ENCODE results near the gene KATNA1.
A peak's percentile ranks its signal among the peaks of the same experiment; 100 is the strongest.
"Not testable (repeated sequence)": the region's sequence is repeated elsewhere in the genome, so short reads cannot be mapped to it uniquely, and the experiment has no call there.

KATNA1 gene

DNA sequence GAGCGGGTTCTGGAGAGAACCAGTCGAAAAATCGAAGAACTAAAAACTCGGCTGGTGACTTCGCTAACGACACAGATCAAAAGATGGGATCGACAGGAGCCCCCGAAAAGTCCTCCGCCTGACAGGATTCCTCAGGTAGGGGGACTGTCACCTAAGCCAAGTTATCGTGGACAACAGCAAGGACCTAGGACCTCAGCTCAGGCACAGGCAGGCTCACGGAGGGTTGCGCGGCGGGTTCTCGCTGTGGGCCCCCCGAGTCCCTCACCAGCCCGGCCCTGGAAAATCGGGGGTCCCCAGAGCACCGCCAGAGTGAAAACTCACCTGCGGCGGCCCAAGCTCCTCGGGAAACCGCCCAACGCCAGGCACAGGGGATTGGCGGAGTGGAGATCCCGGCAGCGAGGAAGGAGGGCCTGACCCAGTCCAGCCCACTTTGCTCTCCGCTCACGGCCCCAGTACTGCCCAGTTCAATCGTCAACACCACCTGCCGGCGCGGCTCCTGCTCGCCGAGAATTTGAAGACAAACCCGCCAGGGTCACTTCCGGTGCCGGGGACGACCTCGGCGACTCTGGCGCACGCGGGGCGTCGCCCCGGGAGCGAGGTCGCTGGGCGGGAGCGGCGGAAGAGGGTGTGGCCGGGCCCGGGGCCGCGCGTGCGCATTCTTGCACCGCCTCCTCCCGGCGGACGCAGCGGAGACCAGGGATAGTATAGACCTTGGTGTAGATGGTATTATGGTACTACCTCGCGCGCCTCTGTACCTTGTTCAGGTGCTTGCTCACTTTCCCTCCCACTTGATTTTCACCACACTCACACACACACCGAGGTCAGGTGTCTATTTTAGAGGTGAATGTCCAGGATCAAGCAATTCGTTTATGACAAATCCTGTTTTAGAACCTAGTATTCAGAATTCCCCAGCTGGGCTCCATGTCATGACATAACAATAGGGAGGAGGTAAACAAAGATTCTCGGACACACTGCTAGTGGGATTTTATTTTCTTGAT lies at the start of gene KATNA1:
Gene KATNA1, minus strand, starts transcription at position 567 of the 998 bp plus-strand sequence. CDS start 10,167 bp downstream, outside the sequence.
- peak; percentile 44 for DNase-seq

GRCh38 chr6:149698175-149698574 lies 49.7 kb upstream of the KATNA1 start:
- no peak for DNase-seq

DNA sequence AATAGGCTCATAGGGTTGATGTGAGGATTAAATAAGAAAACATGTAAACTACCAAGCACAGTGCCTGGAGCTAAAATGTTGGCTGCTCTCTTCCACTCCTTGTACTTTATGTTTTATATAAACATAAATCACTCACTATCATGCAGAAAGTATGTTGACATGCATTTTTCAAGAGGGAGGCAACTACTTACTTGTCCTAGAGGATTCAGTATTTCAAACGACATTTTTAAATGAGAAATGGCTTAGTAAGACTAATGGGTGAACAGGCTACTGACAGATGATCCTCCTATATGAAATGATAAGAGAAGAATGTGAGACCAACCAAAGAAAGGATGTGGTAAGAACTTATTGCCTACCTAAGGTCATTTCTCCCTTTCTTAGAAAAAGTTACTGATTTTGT lies 48.4 kb upstream of the KATNA1 start:
- DNase-seq, result no peak

DNA sequence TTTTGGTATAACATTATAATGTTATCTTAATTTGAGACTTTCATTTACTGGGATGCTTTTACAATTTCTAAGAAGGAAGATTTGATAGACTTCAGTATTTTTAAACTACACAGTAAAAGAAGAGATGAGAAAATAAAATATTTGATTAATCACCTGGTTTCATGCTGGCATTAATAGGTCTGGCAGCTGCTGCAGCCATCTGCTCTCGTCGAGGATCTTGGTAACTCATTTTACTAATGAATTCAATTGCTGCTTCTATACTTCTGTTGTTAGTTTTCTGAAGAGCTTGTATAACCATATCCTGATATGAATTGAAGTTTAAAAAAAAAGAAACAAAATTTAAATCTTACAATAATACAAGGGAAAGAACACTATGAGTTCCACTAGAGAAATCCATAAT lies 46.4 kb upstream of the KATNA1 start:
- no peak for DNase-seq

GRCh38 chr6:149691201-149691600 lies 42.7 kb upstream of the KATNA1 start:
- DNase-seq, result no peak

- DNase-seq, result no peak
These were observed 37.7 kb upstream of the KATNA1 start for GRCh38 chr6:149686230-149686629.

GRCh38 chr6:149683256-149683859 lies 34.8 kb upstream of the KATNA1 start:
- no peak for DNase-seq

- DNase-seq, result not testable (repeated sequence)
These were observed 33.3 kb upstream of the KATNA1 start for GRCh38 chr6:149681845-149682244.

DNA sequence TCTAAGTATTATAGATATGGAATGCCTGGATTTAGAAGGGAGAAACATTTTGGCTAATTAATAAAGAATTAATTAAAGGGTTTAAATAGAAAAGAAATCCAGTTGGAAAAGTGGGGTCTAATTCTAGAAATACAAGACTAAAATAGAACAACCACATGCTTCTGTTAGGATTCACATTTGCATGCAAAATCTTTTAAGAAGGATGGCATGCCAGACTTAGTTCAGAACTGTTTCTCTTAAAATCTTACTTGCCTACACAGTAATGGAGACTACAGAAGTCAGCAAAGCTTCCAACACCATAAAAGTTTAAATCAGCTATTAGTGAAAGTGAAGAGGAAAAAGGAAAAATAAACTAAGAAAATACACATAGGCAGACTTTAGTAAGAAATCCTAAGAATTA lies 32.7 kb upstream of the KATNA1 start:
- no peak for DNase-seq

DNA sequence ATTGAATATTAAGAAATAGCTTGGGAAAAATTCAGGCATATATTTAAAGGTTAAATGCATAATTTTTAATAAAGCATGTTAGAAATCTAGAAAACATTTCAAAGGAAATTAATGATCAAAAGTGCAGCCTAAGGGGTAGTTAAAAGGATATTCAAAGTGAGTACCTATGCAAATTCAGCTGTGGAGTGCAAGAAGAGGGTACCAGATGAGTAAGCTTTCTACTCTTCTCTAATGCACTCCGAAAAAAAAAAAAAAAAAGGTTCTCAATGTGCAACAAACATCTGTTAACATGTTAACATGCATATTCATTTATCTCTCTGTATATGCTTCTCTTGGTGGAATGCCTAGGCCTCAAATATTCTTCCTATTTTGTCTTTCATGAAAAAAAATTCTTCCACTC lies 32.0 kb upstream of the KATNA1 start:
- DNase-seq, result no peak

DNA sequence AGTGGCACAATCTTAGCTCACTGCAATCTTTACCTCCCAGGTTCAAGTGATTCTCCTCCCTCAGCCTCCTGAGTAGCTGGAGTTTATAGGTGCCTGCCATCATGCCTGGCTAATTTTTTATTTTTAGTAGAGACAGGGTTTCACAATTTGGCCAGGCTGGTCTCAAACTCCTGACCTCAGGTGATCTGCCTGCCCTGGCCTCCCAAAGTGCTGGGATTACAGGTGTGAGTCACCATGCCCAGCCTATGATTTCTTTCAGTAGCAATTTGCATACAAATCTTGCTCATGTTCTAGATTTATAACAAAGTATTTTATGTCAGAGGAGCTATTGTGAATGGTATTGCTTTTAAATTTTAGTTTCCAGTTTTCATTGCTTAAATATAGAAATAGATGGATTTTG lies 23.8 kb upstream of the KATNA1 start:
- DNase-seq, result not testable (repeated sequence)

DNA sequence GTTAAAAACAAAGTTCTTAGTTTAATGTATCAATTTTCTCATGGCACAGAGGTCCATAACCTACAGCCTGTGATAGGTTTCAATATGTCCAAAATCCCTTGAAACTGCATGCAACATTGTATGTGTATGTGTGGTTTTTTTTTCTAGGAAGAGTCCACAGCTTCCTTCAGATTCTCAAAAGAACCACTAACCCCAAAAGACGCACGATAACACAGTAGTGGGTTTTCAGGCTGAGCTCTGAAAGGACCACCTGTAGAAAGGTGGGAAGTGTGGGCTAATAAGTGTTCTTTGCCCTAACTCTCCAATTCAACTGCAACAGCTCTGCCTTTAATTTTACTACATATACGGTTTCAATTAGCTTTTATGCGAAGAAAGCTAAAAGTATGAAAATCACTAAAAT lies 11.5 kb upstream of the KATNA1 start:
- no peak for DNase-seq

DNA sequence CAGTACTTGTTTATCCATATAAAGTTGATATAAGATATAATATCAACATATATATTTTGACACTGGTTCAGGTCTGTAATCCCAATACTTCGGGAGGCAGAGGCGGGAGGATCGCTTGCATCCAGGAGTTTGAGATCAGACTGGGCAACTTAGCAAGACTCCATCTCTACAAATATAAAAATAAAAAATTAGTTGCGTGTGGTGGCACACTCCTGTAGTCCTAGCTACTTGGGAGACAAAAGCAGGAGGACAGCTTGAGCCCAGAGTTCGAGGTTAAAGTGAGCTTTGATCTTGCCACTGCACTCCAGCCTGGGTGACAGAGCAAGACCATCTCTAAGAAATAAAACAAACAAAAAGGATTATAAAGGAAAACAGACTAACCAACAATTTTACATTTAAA lies 8.9 kb upstream of the KATNA1 start:
- DNase-seq, result no peak

DNA sequence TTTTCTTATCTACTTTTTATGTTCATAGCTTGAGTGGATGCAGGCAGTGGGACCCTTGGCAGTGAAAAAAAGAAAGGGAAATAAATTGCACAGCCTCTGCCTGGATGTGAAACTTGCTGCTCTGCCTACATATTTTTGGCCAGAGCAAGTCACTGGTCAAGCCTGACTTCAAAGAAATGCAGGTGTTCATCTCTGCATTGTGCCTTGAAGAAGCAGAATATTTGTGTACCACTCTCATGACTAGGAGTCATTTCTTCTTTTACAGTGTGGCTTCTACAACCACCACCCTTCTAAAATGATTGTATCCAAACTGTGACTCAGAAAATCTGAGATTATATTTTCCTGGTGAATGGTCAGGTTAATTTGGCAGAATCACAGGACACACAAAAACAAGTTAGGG lies 2.5 kb upstream of the KATNA1 start:
- DNase-seq, result no peak

GRCh38 chr6:149646599-149646998 lies 1.9 kb downstream of the KATNA1 start:
- no peak for DNase-seq

- DNase-seq, result no peak
These were observed 5.5 kb downstream of the KATNA1 start for GRCh38 chr6:149642829-149643580.

DNA sequence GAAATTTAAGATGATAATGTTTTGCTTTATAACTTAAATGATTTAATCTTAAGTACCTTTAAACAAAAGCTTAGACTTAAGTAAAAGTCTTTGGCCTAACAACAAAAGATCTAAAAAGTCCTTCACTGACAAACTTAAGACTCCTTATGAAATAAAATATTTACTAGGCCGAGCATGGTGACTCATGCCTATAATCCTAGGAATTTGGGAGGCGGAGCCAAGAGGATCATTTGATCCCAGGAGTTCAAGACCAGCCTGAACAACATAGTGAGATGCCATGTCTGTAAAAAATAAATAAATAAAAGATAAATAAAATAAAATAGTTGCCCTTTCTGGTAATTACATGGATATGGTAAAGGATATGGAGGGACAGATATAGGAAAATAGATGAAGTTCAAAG lies 12.4 kb downstream of the KATNA1 start:
- DNase-seq, result no peak

DNA sequence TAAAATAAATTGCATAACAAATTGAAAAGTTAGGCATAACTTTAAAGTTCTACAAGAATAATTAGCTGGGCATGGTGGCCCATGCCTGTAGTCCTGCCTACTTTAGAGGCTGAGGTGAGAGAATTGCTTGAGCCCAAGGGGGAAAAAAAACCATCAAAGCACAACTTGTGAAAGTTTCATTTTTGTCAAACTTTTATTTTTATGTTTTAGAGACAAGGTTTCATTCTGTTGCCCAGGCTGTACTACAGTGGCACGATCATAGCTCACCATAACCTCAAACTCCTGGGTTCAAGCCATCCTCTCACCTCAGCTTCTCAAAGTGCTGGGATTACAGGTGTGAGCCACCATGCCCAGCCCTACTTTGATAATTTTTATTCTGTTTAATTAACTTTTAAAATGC lies 14.2 kb downstream of the KATNA1 start:
- no peak for DNase-seq

DNA sequence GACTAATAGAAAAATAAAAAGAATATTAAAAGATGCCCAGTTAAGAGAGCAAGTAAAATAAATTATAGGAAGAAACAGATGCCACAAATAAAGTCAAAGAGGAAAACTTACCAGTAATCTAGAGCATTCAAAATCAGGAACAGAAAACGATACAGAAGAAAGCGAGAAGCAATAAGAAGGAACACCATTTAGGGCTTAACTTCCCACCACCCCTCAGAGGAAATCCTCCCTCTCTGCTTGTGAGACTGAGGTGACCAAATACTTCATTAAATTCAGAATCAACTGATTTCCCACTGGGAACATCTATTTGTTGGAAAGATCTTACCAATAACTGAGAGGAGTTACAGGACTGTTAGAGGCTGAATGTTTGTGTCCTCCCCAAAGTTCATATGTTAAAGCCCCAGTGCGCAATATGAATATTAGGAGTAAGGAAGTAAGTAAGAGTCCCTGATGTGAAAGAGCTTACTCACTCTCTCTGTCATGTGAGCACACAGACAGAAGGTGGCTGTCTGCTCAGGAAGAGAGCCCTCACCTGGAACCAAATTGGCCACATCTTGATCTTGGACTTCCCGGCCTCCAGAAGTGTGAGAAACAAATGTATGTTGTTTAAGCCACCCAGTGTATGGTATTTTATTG lies 19.5 kb downstream of the KATNA1 start:
- DNase-seq, result no peak

GRCh38 chr6:149627672-149628071 lies 20.8 kb downstream of the KATNA1 start:
- no peak for DNase-seq

GRCh38 chr6:149615805-149616204 lies 32.7 kb downstream of the KATNA1 start:
- DNase-seq, result no peak

- no peak for DNase-seq
These were observed 34.2 kb downstream of the KATNA1 start for GRCh38 chr6:149614337-149614736.

- DNase-seq, result no peak
These were observed 40.0 kb downstream of the KATNA1 start for GRCh38 chr6:149608381-149608982.
